CD4-positive, alpha-beta T cell treated with Interleukin-6 for 4 hours (primary cell): Measurements from ENCODE around the gene PRSS27.

Experiments
- DNase-seq: peaks from one replicate; pipeline ENCODE4 v3.0.0-alpha.2; 2020; ENCODE audit warnings: mixed read lengths

The PRSS27 gene

GRCh38 chr16:2720064-2720457, at the start of gene PRSS27:
Gene PRSS27 (minus strand): TSS chr16:2720224. CDS start chr16:2720160, 64 bp downstream.
- DNase-seq, result no peak

GRCh38 chr16:2769675-2770056, 49.6 kb upstream of the PRSS27 start:
- no peak for DNase-seq

- no peak for DNase-seq
Observed at GRCh38 chr16:2769100-2769529, 49.1 kb upstream of the PRSS27 start.

GRCh38 chr16:2768403-2769089, 48.5 kb upstream of the PRSS27 start:
- DNase-seq, result no peak

GRCh38 chr16:2767891-2768290, 47.9 kb upstream of the PRSS27 start:
- DNase-seq, result no peak

GRCh38 chr16:2767140-2767731, 47.2 kb upstream of the PRSS27 start:
- no peak for DNase-seq

- no peak for DNase-seq
Observed at GRCh38 chr16:2766430-2767139, 46.6 kb upstream of the PRSS27 start.

- DNase-seq, result no peak
Observed at GRCh38 chr16:2765462-2766404, 45.7 kb upstream of the PRSS27 start.

GRCh38 chr16:2764718-2765117, 44.7 kb upstream of the PRSS27 start:
- no peak for DNase-seq

GRCh38 chr16:2763173-2763572, 43.1 kb upstream of the PRSS27 start:
- no peak for DNase-seq

- no peak for DNase-seq
Observed at GRCh38 chr16:2762711-2763110, 42.7 kb upstream of the PRSS27 start.

GRCh38 chr16:2761886-2762583, 42.0 kb upstream of the PRSS27 start:
- DNase-seq, result no peak

- no peak for DNase-seq
Observed at GRCh38 chr16:2761472-2761871, 41.4 kb upstream of the PRSS27 start.

GRCh38 chr16:2757344-2757743, 37.3 kb upstream of the PRSS27 start:
- DNase-seq, result no peak

- no peak for DNase-seq
Observed at GRCh38 chr16:2756288-2757015, 36.4 kb upstream of the PRSS27 start.

GRCh38 chr16:2755158-2755557, 35.1 kb upstream of the PRSS27 start:
- no peak for DNase-seq

- DNase-seq, result no peak
Observed at GRCh38 chr16:2753733-2754020, 33.7 kb upstream of the PRSS27 start.

GRCh38 chr16:2752850-2753732, 33.1 kb upstream of the PRSS27 start:
- DNase-seq, result peak; percentile 70

GRCh38 chr16:2752035-2752849, 32.2 kb upstream of the PRSS27 start, which contains the start of gene SRRM2:
Gene SRRM2 (plus strand): TSS chr16:2752638. CDS start chr16:2756365, 3,727 bp downstream.
- DNase-seq, result peak; percentile 94

- no peak for DNase-seq
Observed at GRCh38 chr16:2751577-2752034, 31.6 kb upstream of the PRSS27 start.
